A549 treated with CORT108297 at 1 μM for 4 hours (cell line): ENCODE data around the gene PCBP4. TPM values are rescaled to one million over a fixed set of nuclear protein-coding genes. Genes with fewer than 3 reads are reported as not detected.

Source experiments
- total RNA-seq: library from RNA; stranded (reverse); fragments of 200-300 nt; extraction: Qiagen RNA extraction; gene quantifications from 5 replicates; pipeline ENCODE4 v1.2.3, GENCODE V29; 2022

Gene PCBP4
- total RNA-seq = 10.8 to 15.6 TPM (median 14.3 TPM) in 5 replicates

DNA sequence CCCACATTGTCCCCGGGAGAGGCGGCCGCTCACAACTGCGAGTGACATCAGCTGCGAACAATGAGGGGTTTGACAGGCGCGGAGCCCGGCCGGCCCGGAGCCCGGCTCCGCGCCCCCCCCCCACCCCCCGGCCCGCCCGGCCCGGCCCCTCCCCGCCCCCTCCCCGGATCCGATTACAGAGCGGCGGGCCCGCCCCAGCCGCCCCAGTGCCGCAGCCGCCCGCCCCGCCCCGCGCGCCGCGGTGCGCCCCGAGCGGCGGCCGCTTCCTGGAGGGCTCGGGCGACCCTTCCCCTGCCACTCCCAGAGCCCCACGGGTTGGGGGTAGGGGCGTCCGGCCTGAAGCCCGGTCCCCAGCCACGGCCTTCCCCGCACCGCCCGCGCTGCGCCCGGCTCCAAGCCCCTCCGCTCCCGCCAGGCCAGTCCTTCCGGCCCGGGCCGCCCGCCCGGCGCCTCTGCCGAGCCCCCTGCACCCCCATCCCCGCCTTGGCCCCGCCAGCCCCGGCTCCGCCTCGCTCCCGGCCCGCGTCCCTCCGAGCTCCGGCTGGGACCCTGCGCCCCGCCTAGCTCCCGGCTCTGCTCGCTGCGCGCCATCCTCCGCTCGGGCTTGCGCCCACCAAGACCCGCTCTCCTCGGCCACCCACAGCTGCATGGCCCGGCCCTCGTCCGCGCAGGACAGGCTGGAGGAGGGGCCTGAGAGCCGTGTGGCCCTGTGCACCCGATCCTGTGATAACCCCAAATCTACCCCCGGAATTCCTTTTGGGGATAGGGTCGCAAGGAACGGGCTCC, at the start of gene PCBP4:
TSS of gene PCBP4 (minus strand) at position 71 of the 786 bp plus-strand sequence. CDS start 6,214 bp downstream, outside the sequence.

DNA sequence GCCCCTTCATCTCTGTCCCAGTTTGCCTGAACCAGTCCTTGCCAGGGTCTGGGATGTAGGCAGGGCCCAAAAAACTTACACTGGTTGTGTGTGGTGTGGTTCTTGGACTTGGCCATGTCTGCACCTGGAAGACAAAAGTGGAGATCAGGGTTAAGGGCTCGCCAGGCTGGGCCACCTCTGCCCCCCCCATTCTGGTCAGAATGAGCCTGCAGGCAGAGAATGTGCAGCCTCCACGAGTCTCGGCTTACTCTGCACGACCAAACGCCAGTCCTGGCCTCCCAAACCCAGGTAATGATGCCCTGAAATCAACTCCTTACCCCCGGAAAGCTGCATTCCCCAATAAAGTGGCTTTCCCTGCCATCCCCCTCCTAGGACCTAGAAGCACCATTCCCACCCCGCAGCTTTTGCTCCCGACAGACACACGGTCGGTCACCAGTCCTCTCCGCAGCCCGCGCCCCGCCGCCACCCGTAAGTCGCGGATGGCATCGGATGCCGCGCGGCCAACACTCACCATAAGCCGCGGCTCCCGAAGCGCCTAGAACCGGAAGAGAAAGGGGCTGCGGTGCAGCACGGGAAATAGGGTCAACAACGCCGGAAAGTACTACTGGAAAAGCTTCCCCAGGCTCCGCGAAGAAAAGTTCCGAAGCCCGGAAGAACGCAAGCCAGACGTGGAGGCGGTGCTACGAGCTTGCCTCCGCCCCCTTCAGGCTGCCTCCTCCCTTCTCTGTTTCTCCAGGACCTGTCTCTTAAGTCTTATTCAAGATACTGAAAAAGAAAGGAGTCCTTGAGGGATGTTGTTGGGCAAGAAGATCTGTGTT, 28.3 kb upstream of the PCBP4 start, which contains the start of gene RPL29:
TSS of gene RPL29 (minus strand) at position 550 of the 818 bp plus-strand sequence. CDS start at position 116, 434 bp downstream.

DNA sequence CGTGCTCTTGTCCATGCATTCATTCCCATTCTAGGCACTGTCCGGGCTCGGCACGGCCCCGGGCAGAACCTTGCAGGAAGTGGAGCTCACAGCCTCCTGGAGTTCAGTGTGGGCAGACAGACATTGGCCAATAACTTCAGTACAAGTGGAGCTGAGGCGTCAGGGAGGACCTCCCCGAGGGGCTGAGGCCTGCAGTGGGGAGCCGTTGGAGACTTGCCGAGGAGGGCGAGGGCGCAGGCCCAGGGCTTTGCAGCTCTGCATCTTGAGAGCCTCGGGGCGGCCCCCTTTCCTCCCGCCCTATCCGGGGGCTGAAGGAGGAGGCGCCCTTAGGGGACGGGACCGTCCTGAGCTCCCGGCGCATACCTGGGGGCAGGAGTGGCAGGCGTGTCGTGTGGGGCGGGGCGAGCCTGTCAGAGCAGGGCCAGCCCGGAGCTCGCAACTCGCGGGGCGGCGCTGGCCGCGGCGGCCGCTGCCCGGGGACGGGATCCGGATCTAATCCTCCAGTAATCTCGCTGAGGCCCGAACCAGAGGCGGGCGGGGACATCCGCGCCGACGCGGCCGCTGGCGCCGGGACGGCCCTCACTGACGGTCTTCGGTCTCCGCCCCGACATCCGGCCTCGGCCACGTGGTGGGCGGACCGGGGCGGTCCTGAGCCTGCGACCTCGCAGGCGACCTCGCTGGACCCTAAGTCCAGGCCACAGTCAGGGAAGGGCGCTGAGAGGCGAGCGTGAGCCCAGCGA, 15.8 kb upstream of the PCBP4 start, which contains the start of gene ACY1:
TSS of gene ACY1 (plus strand) at position 698 of the 740 bp plus-strand sequence. CDS start 530 bp downstream, outside the sequence.

DNA sequence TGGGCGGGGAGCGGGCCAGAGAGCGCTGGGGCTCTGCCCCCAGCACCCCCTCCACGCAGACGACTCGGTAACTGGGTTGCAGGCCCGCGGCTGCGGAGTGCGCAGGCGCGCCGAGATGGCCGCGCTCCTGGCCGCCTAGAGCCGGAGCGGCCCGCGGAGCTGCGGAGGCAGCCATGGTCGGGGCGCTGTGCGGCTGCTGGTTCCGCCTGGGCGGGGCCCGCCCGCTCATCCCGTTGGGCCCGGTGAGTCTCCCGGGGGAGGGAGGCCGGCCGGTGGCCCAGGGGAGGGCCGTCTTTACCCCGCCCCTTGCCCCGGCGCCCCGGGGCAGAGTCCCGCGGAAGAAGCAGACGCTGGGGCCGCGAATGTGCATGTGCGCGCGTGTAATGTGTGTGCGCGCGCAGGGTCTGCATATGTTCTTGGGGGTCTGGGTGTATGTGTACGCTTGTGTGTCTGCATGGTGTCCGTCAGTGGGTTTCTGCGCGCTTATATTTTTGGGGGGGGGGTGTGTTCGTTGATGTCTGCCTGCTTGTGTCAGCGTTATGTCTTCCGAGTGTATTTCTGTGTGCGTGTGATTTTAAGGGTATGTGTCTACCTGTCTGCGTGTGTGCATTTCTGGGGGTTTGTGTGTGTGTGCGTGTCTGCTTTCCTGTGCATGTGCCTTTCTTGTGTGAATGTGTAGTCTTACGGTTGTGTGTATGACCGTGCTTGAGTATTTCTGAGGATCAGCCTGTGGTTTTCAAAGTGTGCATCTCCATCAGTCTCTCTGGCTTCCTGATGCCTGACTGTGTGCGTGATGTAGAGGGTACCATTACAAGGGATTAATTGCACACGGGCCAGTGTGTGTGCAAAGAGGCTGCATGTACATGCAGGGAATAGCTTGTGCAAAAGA, 8.0 kb upstream of the PCBP4 start, which contains the start of gene ABHD14A:
TSS of gene ABHD14A (plus strand) at position 102 of the 889 bp plus-strand sequence. CDS start at position 174, 72 bp downstream.

DNA sequence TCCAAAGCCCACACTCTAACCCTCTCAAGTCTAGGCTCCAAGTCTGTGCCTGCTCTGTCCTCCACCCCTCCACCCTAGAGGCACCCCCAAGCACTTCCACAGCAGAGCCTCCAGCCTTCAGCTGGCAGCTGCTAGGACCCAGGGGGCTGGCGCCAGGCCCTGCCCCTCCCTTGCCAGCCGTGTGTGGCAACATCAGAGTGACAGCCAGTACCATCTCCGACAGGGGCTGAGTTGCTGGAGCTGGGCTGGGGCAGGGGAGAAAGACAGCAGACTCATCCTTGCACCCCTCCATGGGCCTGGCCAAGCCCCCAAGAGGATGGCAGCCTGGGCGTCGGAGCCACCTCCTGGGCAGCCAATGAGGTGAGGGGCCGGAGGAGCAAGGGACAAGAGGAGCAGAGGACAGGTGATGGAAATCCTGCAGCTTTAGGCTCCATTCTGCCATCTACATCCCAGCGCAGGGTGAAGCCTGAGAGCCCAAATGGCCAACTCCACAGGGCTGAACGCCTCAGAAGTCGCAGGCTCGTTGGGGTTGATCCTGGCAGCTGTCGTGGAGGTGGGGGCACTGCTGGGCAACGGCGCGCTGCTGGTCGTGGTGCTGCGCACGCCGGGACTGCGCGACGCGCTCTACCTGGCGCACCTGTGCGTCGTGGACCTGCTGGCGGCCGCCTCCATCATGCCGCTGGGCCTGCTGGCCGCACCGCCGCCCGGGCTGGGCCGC, 11.9 kb downstream of the PCBP4 start, which contains the start of gene GPR62:
TSS of gene GPR62 (plus strand) at position 207 of the 718 bp plus-strand sequence. CDS start at position 479, 272 bp downstream.

DNA sequence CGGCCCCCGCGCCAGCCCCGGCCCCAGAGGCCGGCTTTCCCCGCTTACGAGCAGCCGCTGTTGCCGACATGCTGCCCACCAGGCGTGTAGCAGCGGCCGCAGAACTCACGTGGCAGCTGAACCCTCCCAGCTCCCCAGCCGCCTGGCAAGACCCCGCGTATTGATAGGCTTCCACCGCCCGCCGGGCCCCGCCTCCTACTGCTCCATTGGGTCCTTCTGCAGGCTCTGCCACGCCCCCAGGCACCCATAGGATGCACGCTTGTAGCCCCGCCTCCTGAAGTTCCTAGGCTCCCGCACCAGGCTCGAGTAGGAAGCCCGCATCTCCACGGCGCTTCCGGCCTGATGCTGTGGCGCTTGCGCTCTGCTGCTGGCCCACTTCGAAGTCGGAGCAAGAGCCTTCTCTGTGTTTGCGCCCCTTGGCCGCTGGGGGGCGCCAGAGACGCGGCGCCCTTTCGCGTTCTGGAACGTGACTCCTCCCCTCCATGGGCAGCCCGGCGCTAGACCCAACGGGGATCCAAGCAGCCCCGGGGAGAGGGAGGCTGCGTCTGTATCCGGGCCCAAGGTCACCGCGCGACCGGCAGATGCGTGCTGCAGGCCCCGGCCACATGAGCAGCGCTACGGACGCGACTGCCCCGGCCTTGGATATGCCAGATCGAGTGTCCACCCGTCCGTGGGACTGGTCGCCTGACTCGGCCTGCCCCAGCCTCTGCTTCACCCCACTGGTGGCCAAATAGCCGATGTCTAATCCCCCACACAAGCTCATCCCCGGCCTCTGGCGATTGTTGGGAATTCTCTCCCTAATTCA, 25.3 kb downstream of the PCBP4 start, which contains the start of the genes PARP3 and RRP9:
TSS of gene PARP3 (plus strand) at position 566 of the 805 bp plus-strand sequence. CDS start 993 bp downstream, outside the sequence.
TSS of gene RRP9 (minus strand) at position 107 of the 805 bp plus-strand sequence. CDS start at position 70, 37 bp downstream.

Other genes starting within 250 kb of the PCBP4 start
- gene IQCF6, start 188.2 kb downstream of the PCBP4 start, total RNA-seq = not detected in 5 replicates
- not detected in 5 replicates for gene IQCF2, start 105.8 kb downstream of the PCBP4 start, total RNA-seq
- gene IQCF5, start 91.9 kb downstream of the PCBP4 start, total RNA-seq = not detected in 5 replicates
- 0.20 TPM in 1 of 5 replicates, not detected in the others for gene IQCF1, start 64.1 kb downstream of the PCBP4 start, total RNA-seq
- gene RRP9, start 25.6 kb downstream of the PCBP4 start, total RNA-seq = 38.5 to 53.0 TPM (median 51.1 TPM) in 5 replicates
- gene PARP3, start 25.1 kb downstream of the PCBP4 start, total RNA-seq = 9.9 to 10.8 TPM (median 10.6 TPM) in 5 replicates
- gene GPR62, start 12.1 kb downstream of the PCBP4 start, total RNA-seq = not detected in 5 replicates
- 25.4 to 35.6 TPM (median 35.3 TPM) in 5 replicates for gene ABHD14B, start 6.6 kb upstream of the PCBP4 start, total RNA-seq
- gene ABHD14A, start 7.6 kb upstream of the PCBP4 start, total RNA-seq = 13.2 to 16.8 TPM (median 15.4 TPM) in 5 replicates
- gene ACY1, start 16.1 kb upstream of the PCBP4 start, total RNA-seq = 20.9 to 28.2 TPM (median 26.8 TPM) in 5 replicates
- gene RPL29, start 28.4 kb upstream of the PCBP4 start, total RNA-seq = 1,305 to 1,473 TPM (median 1,350 TPM) in 5 replicates
- 14.8 to 17.7 TPM (median 16.2 TPM) in 5 replicates for gene DUSP7, start 89.1 kb upstream of the PCBP4 start, total RNA-seq
- gene POC1A, start 187.0 kb upstream of the PCBP4 start, total RNA-seq = 15.1 to 20.8 TPM (median 19.8 TPM) in 5 replicates
- 46.3 to 53.0 TPM (median 51.6 TPM) in 5 replicates for gene ALAS1, start 230.7 kb upstream of the PCBP4 start, total RNA-seq